HG02588 (cell line): ENCODE results near the gene ANKRD63.

ENCODE experiments used
- ATAC-seq: cut with Tn5 transposase; IDR thresholded peaks from one replicate; pipeline ENCODE4 v1.9.1; 2021; ENCODE audit warnings: mild to moderate bottlenecking, moderate library complexity; ENCODE audit not compliant: unreplicated experiment

Gene ANKRD63

GRCh38 chr15:40295877-40296560 lies 13.2 kb upstream of the ANKRD63 start:
- ATAC-seq, result no peak

- ATAC-seq, result no peak
These were observed 12.4 kb upstream of the ANKRD63 start for GRCh38 chr15:40295297-40295696.

DNA sequence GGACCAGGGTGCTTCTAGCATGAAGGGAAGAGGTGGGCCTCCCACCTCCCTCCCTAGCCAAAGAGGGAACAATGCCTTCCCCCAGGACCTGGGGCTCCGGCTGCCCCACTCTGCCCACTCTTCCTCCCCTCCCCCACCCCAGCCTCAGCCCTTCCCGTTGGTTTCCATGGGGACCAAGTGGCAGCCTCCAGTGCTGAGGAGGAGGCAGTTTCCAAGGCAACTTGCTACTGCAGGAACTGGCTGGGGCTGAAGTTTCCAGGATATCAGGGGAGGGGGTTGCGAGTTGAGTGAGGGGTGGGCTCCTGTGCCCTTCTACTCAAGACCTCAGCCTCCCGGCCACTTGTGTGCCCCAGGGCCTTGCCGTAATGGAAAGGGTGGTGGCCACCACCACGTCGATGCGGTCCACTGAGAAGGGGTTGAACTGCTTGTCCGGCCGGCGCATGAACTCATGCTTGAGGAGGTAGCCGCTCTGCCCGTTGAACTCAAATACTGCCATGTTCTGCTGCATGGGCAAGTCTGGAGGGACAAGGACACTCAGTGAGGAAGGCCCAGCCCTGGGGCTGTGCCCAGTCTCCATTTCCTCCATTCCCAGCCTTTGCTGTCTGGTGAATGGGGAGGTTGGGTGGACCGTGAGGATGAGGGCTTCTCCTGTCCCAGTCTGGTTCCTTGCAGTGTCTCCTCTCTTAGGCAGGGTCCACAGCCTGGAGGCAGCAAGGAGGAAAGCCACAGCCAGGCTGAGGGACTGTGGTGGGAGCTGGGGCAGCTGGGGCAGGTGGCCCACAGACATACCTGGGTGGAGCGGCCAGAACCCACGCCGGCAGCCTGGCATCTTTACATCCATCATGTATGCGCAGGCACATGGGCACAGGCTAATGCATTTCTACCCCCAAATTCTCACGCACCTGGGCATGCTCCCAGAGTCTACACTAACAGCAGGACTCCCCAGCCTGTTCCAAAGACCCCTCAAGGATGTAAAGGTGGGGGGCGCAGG lies 11.3 kb upstream of the ANKRD63 start:
- no peak for ATAC-seq

DNA sequence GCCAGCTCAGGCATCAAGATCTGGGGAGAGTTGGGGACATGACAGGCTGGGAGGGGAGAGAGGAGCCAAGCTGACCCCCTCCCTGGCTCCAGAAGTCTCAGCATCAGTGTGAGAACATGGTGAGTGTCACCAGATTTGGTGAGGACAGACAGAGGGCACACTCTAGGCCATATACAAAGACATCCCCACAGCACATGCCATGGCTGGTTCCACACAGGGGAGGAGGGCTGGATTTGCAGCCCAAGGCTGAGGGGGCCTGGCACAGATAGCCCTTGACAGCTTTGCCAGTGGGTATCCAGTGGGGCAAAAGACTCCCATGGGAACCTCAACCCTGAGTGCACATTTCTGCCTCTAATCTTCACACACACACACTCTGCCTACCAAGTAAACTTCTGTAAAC lies 10.1 kb upstream of the ANKRD63 start:
- no peak for ATAC-seq

DNA sequence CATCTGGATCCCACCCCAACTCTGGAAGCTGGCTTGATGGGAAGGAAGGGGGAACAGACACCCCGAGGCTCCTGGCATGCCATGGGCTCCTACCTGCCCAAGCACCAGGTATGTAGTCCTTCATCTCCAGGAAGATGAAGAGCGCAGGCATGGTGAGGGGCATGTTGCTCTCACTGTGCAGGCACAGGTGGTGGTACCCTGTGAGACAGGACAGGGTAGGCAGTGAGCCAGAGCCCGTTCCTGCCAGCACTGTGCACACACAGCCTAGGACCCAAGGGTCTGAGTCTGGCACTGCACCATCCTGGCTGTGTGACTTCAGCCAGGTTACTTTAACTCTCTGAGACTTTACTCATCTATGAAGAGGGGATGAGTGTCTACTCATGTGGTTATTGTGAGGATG lies 9.4 kb upstream of the ANKRD63 start:
- no peak for ATAC-seq

DNA sequence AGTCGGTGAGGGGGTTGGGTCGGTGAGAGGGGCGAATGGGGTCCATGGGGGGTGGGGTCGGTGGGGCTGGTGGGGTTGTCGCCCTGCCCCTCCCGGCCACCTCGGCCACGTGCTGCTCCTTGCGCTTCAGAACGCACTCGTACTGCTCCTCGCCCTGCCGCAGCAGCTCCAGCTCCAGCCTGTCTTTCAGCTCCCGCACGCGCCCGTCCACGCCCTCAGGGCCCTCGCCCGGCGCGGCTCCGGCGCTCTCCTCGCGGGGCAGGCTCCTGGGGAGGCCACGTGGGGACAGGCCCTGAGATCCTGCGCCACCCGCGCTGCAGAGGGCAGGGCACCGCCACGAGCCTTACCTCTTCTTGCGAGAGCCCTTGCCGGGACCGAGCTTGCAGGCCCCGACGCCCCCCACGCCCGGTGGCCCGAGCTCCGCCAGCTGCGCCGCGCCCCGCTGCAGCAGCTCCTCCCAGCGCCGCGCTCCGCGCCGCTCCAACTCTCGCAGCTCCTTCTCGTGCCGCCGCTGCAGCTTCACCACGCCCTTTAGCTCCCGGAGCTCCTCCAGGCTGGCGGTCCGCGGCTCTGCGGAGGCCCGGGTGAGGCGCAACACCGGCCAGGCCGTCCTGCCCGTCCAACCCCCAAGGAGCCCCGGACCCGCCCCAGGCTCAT lies 8.2 kb upstream of the ANKRD63 start:
- no peak for ATAC-seq

DNA sequence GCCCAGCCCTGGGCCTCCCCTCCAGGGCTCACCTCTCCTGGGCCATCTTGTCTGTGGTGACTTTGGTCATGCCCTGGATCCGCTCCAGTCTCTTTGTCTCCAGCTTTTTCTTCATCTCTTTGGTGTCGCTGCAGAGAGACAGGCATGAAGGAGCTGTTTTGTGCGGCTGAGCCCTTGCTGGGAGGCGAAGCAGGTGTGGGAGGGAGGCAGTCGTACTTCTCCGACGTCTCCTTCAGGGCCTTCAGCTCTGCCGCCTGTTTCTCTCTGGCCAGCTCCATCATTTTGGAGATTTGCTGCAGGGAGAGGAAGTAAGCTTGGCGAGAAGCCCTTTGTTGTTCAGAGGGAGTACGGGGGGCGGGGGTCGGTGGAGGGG lies 7.7 kb upstream of the ANKRD63 start:
- ATAC-seq, result no peak

GRCh38 chr15:40289140-40289775 lies 6.4 kb upstream of the ANKRD63 start:
- no peak for ATAC-seq

DNA sequence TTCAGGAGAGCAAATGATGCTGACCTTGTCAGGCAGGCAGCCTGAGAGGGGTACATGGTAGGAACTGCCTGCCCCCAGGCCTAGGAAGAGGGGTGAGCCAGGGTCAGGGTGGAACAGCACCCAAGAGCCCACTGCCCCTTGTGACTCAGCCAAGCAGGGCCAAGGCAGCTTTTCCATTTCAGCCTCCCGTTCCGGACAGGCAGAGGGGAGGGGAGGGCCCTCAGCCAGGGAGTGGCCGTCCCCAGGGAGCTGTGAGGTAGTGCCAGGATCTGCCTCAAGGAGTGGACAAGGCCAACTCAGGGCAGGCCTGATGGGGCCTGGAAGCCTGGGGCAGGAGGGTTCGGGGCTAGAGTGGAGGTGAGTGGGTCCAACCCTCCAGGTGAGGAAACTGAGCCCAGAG lies 5.1 kb upstream of the ANKRD63 start:
- ATAC-seq, result no peak

DNA sequence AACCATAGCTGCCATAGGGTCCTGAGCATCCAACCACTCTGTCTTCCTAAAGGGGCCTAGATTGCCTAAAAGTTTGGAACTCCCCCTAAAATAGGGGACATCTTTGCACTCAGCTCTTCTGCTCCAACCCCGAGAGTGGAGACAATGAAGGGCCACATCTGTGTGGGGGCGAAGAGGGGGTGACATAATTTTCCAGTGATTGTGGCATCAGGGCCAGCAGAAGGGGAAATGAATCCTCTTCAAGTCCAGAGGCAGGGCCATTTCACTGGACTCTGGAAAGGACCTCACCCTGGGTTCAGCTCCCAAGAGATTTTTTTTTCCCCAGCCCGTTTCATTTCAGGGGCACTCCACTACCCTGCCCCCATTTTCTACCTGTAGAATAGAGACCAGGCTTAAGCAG lies 4.6 kb upstream of the ANKRD63 start:
- ATAC-seq, result no peak

DNA sequence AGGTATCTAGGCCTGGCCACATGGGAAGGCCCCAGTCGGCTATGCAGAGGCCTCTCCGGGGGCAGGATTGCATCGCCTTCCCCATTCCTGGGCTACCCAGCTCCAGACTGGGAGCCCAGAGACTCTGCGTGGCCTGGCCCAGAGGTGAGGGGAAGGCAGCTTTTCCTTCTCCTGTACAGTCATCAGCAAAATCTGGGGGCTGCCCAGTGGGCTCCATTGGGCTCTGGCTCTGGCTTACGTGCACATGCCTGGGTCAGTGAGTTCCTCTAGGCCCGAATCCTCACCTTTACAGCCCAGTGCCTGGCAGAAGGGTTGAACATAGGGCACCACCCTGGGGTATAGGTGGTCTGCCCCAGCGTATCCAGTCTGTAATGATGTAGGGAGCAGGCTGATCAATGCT lies 3.9 kb upstream of the ANKRD63 start:
- no peak for ATAC-seq

GRCh38 chr15:40286061-40286532 lies 3.2 kb upstream of the ANKRD63 start:
- no peak for ATAC-seq

GRCh38 chr15:40285554-40286011 lies 2.7 kb upstream of the ANKRD63 start:
- no peak for ATAC-seq

DNA sequence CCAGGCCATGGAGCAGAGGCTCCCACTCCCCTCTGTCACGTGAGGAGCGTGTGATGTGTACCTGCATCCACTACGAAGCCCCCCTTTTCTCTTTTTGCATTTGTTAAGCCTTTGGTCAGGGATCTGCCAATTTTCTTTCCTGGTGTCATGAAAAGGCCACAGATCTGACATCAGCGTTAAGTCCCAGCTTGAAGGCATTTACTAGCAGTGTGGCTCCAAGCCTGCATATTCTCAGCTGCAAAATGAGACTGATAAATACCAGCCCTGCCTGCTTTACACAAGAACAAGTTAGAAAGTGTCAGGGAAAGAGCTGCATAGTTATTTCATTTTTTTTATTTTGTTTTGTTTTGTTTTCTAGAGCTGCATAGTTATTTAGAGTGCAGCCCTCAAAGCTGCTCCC lies 2.3 kb upstream of the ANKRD63 start:
- no peak for ATAC-seq

DNA sequence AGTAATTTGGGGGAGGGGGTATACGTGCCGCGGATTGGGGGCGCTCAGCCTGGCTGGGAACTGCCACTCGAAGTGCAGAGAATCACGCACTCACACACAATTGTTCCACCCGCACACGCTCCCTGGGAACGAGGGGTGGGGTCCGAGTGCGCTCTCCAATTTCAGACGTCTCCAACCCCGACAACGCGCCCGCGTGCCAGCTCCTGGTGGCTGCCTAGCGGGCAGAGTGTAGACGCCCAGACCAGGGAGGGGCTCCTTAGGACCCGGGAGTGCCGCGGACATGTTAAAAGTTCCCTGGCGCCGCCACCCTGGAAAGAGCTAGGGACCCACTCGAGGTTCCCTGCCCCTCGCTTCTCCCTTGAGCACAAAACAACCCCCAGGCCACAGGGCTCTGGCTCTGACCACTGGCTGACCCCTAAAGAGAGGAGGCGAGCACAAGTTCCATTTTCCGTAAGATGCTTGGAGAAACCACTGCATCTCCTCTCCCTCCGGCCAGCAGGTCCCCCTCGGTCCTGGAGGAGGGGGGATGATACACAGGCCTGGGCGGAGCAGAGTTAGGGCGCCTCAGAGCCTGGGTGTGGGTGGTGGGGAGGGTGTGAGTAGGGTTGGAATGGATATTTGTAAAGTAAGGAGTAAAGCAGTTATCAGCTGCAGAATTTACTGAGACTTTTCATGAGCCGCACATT lies 894 bp upstream of the ANKRD63 start:
- no peak for ATAC-seq

DNA sequence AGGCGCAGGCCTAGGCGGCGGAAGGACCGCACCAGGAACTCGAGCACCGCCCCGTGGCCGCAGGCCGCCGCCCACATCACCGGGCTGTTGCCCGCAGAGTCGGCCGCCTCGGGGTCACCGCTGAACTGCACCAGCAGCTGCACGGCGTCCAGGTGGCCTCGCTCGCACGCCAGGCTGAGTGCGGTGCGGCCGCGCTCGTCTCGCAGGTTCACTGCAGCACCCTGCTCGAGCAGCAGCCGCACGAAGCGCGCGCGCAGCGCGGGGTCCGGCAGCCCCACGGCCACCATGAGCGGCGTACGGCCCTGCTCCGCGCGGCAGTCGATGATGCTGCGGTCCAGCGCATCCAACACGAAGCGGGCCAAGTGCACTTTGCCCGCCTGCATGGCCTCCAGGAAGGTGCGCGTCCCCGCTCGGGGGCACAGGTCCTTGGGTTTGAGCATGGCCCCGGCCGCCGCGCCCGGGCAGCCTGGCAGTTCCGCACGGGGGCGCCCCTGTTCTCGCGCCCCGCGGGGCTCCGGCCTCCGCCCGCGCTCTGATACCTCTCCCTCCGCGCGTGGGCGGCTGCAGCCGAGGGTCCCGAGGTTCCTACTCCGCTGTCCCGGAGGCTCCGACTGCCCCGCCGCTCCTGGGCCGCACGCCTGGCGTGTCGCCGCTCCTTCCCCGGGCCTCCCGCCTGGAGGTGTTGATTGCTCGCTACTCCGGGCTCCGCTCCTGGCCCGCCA lies 556 bp downstream of the ANKRD63 start:
- no peak for ATAC-seq

DNA sequence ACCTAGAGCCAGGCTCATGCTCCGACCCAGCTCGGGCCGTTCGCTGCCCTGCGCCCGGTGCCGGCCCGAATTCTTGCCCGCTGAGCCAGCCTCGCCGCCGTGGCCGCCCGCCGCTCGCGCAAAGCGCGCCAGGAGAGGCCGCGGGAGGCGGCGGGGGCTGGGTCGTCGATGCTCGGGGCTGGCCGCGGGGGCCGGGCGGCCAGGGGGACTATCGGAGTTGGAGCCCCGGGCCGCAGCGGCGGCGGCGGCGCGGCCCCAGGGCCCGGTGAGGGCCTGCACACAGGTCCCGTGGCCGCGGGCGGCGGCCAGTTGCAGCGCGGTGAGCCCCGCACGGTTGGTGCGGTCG lies 1.1 kb downstream of the ANKRD63 start:
- ATAC-seq, result no peak

DNA sequence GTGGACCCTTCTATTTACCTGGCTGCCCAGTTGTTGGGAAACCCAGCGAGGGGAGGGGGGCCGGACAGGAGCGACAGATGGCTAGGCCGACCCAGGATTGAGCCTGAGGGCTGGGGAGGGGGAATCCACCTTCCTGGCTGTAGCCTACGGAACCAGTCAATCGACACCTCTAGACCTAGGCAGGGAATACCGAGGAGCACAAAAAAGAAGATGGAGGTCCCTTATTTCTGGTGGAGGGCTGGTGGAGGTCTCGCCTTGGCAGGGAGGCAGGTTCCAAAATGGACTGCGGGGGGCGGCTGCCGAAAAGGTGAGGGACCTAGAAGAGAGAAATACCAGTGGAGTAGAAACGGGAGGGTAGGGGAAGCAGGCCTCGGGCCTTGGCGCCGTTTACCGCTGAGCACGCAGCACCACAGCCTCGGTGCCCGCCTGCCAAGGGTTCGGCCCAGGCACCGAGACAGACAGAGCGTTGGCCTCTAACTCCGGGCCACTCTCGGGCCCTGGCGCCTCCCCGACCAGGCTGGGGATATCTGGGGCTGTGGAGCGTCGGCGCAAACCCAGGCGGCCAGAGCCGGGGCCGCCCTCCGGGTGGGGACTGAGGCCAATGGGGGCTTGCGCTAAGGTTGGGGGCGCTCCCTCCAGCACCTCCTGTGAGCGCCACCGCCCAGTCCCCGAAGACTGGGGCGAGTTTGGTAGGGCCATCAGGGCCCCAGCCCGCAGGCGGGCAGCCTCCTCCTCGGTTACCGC lies 1.6 kb downstream of the ANKRD63 start:
- no peak for ATAC-seq
